Neural progenitor cell (in vitro differentiated cells): Measurements from ENCODE around the gene CENPO.

Experiments
- CTCF ChIP-seq: fragments of 200-600 bp; sonication (generic); IDR thresholded peaks from 2 replicates; pipeline ENCODE4 v1.5.1; 2017; ENCODE audit warnings: antibody characterized with exemption, mild to moderate bottlenecking
- EZH2 ChIP-seq: fragments of 200-600 bp; sonication (generic); IDR thresholded peaks from 2 replicates; pipeline ENCODE4 v1.6.1; 2017; ENCODE audit warnings: antibody characterized with exemption, mild to moderate bottlenecking, moderate library complexity

GRCh38 chr2:24858996-24859395 lies 65.8 kb downstream of the CENPO start:
- TF ChIP-seq CTCF (no peak), EZH2 (no peak)
